ENCODE measurements around the gene EIPR1.

EIPR1 gene

GRCh38 chr2:3342324-3342723 lies 35.3 kb downstream of the EIPR1 start:
- no peak overlapping the region for H3K27ac ChIP-seq
- no peak for TF ChIP-seq CTCF (conservative IDR thresholded peaks at IDR 0.05)

GRCh38 chr2:3341336-3341735 lies 36.3 kb downstream of the EIPR1 start:
- no peak for TF ChIP-seq CTCF (conservative IDR thresholded peaks at IDR 0.05)
- no peak overlapping the region for H3K27ac ChIP-seq

- H3K27ac ChIP-seq = no peak overlapping the region
- TF ChIP-seq CTCF (conservative IDR thresholded peaks at IDR 0.05) = no peak
Measured at GRCh38 chr2:3340144-3340543, 37.5 kb downstream of the EIPR1 start.

- TF ChIP-seq CTCF (conservative IDR thresholded peaks at IDR 0.05) = no peak
Measured at GRCh38 chr2:3338340-3338739, 39.3 kb downstream of the EIPR1 start.

GRCh38 chr2:3336844-3337243 lies 40.8 kb downstream of the EIPR1 start:
- no peak for TF ChIP-seq CTCF (conservative IDR thresholded peaks at IDR 0.05)
- H3K27ac ChIP-seq = no peak overlapping the region

More at GRCh38 chr2:3338340-3338739, 39.3 kb downstream of the EIPR1 start:
- H3K27ac ChIP-seq = no peak overlapping the region

- no peak for TF ChIP-seq CTCF (conservative IDR thresholded peaks at IDR 0.05)
Measured at GRCh38 chr2:3334392-3335345, 42.9 kb downstream of the EIPR1 start.

GRCh38 chr2:3332133-3332532 lies 45.5 kb downstream of the EIPR1 start:
- TF ChIP-seq CTCF (conservative IDR thresholded peaks at IDR 0.05) = no peak
- H3K27ac ChIP-seq = no peak overlapping the region

More at GRCh38 chr2:3334392-3335345, 42.9 kb downstream of the EIPR1 start:
- H3K27ac ChIP-seq = no peak overlapping the region
